Stimulated activated naive CD4-positive, alpha-beta T cell treated with Interleukin-2 at 50 U/mL for 16 hours (primary cell): ENCODE data around the gene ANKZF1.

Experiments used
- DNase-seq: peaks from one replicate; lab custom pipeline; 2025; lab: John Stamatoyannopoulos, UW

Gene ANKZF1

DNA sequence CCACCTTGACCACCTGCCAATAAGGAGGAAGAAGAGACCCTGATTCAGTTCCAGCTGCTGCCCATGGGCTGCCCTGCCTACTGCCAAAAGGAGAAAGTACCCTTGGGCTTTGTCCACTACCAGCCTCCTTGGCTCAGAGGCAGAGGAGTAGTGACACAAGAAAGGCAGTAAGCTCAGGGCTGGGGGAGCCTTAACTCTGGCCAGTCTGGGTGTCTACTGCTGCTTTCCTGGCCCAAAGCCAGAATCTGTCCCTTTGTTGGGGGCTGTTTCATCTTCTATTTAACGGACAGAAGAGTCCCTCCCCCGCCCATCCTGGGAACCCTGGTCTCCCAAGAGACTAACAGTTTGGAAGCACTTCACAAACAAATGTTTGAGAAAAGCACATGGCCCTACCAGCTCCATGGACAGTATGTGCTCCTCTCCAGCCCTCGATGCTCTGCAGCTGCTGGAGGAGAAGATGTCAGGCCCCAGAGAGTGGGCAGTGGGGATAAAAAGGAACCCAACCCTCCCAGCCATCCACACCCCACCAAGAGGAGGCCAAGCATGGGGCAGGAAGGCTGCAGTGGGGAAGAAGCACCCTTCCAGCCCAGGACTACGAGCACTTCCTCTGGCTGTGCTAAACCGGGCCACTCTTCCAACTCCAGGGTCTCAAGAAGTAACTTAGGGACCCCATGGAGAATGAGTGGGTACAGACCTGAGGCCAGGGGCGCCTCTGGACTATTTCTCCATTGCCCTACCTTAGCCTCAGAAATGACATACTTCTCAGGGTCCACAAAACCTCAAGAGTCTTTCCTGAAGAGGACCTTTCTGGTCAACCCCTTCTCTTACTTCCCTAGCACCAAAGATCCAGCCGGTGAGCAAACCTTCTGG lies 1.3 kb upstream of the ANKZF1 start:
- no peak for DNase-seq

- DNase-seq, result no peak
Observed at GRCh38 chr2:219228911-219229304, 698 bp upstream of the ANKZF1 start.

DNA sequence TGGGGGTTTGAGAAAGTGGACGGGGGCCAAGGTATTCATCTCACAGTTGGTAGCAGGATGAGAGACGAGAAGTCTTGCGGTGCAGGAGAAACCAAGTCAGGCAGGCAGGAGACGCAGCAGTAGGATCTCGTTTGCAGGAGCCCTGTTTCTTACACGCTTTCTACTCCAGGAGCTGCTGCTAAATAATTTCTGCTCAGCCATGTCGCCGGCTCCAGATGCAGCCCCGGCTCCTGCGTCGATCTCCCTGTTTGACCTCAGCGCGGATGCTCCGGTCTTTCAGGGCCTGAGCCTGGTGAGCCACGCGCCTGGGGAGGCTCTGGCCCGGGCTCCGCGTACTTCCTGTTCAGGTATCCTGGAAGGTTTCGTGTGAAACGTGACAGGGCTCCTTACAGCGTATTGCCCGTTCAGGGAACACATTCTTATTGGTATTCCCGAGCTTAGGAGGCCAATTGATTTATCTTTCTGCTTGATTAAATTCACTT lies 494 bp downstream of the ANKZF1 start:
- peak; percentile 32 for DNase-seq

GRCh38 chr2:219234331-219234730 lies 4.7 kb downstream of the ANKZF1 start:
- DNase-seq, result no peak

- DNase-seq, result no peak
Observed at GRCh38 chr2:219243291-219243761, 13.7 kb downstream of the ANKZF1 start.

GRCh38 chr2:219244789-219245147 lies 15.2 kb downstream of the ANKZF1 start:
- no peak for DNase-seq

- peak; percentile 86 for DNase-seq
Observed at GRCh38 chr2:219245148-219245898, 15.7 kb downstream of the ANKZF1 start, which contains the start of the genes GLB1L and STK16. Gene GLB1L, minus strand, starts transcription at chr2:219245444. Its CDS starts 1,871 bp downstream, at chr2:219243573. Gene STK16, plus strand, starts transcription at chr2:219245479. Its CDS starts 521 bp downstream, at chr2:219246000.

DNA sequence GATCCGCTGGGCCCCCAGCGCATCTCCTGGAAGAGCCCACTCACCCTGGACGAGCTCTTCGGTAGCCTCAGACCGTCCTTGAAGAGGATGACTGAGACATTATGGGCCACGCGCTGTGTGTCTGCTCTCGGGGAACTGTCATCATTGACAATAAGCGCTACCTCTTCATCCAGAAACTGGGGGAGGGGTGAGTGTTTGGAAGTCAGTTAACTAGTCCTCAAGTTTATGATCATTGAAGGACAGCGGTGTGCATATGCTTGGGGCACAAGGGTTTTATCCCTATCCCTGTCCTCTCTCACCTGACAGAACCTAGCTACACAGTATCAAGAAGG lies 16.3 kb downstream of the ANKZF1 start:
- DNase-seq, result no peak

DNA sequence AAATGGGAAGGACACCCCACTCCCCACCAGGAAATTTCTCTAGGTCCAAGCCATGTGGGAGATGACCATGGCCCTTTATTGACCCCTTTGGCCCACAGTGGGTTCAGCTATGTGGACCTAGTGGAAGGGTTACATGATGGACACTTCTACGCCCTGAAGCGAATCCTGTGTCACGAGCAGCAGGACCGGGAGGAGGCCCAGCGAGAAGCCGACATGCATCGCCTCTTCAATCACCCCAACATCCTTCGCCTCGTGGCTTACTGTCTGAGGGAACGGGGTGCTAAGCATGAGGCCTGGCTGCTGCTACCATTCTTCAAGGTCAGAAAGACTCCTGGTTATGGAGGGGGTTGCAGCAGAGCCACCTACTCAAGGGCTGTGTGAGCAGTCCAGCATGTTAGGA lies 17.0 kb downstream of the ANKZF1 start:
- DNase-seq, result no peak

DNA sequence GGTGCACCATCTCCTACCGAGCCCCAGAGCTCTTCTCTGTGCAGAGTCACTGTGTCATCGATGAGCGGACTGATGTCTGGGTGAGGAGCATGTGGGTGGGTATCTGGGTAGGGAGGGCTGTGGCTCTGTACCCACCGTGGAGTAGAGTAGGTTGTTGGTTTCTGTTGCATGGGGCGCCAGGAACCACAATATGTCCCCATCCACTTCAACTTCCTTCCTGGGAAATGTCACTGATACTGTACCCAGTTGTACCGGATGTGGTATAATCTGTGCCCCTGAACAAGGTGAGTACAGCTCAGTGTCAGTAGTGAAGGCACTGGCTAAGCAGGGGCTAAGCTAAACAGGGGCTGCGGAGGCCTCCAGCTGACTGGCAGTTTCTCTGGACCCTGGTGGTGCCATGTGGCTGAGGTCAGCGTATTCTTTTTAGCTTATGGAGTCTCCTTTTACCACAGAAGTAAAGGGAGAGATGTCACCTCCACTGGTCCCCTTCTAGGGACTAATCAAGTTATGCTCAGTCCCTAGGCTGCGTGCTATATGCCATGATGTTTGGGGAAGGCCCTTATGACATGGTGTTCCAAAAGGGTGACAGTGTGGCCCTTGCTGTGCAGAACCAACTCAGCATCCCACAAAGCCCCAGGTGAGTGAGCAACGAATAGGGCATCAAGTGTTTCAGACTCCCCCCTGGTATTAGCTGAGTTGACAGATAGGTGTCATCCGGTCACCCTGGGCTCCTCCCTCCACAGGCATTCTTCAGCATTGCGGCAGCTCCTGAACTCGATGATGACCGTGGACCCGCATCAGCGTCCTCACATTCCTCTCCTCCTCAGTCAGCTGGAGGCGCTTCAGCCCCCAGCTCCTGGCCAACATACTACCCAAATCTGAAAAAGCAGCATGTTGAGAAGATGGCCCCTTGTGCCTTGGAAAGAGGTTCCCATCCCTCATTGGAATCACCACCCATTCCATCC lies 18.4 kb downstream of the ANKZF1 start:
- peak; percentile 72 for DNase-seq

DNA sequence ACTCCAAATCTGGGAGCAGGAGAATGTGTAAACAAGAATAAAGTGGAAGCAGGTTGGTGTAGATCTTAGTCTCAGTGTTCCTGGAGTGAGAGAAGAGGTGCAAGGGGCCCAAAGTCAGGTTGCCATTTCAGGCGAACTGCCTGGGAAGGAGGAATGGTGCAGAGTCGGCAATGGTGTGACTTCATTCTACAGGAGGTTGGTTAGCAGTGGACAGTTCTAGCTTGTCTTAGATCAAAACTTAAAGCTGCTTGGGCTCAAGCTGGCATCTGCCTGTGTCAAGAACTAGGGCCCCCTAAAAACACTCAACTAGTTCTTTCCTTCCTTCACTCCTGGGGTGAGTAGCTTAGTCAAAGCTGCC lies 19.2 kb downstream of the ANKZF1 start:
- no peak for DNase-seq

- peak; percentile 11 for DNase-seq
Observed at GRCh38 chr2:219249203-219249980, 19.8 kb downstream of the ANKZF1 start.

GRCh38 chr2:219250049-219250781 lies 20.6 kb downstream of the ANKZF1 start:
- no peak for DNase-seq

DNA sequence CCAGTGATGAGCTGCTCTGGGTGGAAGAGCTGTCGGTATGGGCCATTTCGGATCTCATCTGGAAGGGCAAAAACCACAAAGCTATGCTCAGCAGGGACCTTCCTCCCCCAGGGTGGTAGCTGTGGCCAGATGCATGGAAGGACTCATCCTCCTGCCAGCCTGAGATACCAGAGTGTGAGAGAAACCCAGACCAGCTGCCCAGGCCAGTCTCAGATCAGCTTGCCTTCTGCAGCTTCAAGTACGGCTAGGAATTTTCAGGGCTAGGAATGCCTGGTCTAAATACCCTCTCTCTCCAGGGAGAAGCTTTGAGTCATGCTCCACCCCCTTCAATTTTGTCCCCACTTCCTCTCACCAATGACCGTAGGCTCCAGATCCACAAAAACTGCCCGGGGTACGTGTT lies 22.1 kb downstream of the ANKZF1 start:
- DNase-seq, result no peak

- DNase-seq, result peak; percentile 21
Observed at GRCh38 chr2:219252084-219252483, 22.5 kb downstream of the ANKZF1 start.

DNA sequence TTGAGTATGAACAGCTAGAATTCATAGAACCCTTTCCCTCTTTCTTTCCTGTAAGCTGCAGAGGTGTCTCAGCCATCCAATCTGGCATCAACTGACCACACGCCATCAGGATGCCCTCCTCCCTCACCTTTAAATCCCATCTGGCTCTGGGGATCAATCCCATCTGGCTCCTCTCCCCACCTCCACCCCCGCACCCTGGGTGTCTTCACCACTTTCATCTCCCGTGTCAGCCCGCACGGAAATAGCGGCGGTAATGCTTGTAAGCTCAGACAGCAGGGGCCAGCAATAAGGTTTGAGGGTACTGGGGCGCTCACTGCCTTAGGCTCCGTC lies 22.9 kb downstream of the ANKZF1 start:
- peak; percentile 46 for DNase-seq

DNA sequence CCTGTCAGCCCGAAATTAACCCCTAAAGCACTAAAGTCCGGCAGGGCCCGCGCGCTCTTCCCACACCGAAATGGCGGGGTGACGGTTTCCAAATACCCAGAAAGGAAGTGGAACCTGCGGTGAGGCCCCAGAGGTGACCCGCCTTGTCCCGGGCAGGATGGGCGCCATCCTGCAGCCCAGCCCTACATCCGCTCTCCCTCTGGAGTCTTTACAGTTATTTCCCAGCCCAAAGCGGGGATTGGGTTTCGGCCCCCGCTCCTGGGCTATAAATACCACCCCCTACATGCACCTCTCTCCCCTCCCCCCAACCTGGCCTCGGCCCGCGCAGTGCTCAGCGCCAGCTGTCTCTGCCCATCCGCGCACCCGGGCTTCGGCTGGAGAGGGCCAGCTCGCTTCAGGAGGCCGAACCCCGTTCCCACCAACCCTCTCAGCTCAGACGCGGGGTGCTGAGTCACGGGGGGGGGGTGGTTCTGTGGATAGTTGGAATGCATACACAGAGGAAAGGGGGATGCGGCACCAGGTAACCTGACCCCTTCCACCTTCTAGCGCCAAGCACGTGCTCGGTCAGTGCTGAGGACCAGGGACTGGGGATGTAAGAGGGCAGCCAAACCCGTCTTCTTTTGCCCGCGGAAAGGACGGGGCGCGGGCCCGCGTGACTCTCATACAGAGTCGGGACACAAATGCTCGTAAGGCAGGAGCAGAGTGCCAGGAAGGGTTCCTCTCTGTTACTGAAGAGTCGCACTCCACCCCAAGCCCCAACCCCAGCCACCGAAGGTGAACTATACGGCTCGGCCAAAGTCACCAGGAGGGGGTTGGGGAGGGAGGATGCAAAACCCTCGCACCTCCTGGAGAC lies 23.5 kb downstream of the ANKZF1 start, which contains the start of gene TUBA4B:
Gene TUBA4B, plus strand, starts transcription at position 344 of the 853 bp plus-strand sequence. Its CDS starts 165 bp downstream, at position 509.
- DNase-seq, result peak; percentile 44

GRCh38 chr2:219253753-219254589 lies 24.4 kb downstream of the ANKZF1 start, which contains the start of gene TUBA4A:
Gene TUBA4A, minus strand, starts transcription at chr2:219253918. Its CDS starts 60 bp downstream, at chr2:219253858.
- DNase-seq, result peak; percentile 88
